GM18858 (cell line): ENCODE data around the gene ADAMTSL3.

Source experiments
- ATAC-seq: cut with Tn5 transposase; IDR thresholded peaks from one replicate; pipeline ENCODE4 v1.9.1; 2021; ENCODE audit not compliant: unreplicated experiment

ADAMTSL3 gene

GRCh38 chr15:83830381-83830780, 176.5 kb downstream of the ADAMTSL3 start:
- no peak for ATAC-seq

DNA sequence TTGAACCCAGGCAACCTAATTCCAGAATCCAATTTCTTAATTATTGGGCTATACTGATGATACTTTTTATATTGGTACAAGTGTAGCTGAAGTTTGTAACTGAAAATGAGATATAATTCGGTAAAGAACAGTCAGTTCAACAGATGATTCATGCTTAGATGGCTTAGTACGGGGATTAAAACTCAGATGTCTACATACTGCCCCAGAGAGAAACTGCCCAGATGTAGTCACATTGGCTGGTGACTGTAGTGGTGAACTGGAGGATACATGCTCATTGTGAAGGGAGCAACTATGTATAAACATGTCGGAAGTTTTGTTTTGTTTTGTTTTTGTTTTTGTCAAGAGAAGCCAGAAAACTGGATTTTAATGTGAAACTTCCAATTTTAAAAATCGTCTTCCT, 179.6 kb downstream of the ADAMTSL3 start:
- no peak for ATAC-seq

DNA sequence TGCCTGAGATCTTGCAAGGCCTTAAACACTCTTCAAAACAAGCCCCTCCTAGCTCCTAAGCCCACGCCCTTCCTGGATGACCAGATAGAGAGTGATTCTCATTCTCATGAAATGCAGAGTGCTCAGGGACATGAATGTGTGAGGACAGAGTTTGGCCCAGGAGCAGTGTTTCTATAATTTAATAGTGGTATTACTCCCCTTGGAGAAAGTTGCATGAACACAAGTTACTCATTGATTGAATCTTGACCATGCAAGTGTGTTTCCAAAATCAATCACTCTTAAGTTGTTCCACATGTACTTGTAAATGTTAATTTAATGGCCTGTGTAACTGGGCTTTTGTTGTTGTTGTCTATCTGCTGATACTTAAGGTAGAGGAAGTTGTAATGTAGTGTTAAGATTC, 181.6 kb downstream of the ADAMTSL3 start:
- ATAC-seq, result no peak

DNA sequence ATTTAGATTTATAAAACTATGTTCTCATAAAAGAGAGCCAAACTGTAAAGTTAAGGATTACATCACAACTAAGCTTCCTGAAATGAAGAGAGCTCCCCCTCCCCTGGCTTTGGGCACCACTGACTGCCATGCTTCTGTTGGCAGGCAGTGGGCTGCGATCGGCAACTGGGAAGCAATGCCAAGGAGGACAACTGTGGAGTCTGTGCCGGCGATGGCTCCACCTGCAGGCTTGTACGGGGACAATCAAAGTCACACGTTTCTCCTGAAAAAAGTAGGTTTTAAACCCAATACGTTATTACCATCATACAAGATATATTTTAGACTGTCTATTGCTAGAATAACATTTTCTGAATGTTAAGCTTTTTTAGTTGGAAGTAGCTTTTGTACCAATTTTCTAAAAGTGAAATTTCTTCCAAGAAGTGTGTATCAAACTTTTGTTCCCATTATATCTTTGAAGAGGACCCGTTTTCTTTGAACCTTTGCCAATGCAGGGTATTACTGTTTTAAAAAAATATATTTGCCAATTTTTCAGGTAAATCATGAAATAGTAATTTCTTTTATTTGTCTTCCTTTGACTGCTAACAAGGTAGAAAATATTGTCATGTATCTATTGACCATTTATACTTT, 184.1 kb downstream of the ADAMTSL3 start:
- no peak for ATAC-seq

DNA sequence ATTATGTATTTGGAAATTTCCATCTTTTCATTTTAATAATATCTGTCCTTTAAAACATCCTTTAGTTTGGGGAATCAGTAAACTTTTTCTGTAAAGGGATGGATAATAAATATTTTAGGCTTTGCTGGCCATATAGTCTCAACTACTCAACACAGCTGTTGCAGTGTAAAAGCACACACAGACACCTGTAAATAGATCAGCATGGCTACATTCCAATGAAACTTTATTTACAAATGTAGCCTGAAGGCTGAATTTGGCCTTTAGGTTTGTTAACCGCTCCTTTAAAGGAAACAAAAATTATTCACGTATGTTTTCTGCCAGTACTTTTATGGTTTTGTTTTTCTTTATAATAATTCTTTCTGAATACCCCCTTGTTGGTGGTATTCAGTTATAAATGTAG, 184.8 kb downstream of the ADAMTSL3 start:
- ATAC-seq, result no peak

- no peak for ATAC-seq
Observed at GRCh38 chr15:83842281-83842680, 188.4 kb downstream of the ADAMTSL3 start.

- no peak for ATAC-seq
Observed at GRCh38 chr15:83843471-83843871, 189.5 kb downstream of the ADAMTSL3 start.

DNA sequence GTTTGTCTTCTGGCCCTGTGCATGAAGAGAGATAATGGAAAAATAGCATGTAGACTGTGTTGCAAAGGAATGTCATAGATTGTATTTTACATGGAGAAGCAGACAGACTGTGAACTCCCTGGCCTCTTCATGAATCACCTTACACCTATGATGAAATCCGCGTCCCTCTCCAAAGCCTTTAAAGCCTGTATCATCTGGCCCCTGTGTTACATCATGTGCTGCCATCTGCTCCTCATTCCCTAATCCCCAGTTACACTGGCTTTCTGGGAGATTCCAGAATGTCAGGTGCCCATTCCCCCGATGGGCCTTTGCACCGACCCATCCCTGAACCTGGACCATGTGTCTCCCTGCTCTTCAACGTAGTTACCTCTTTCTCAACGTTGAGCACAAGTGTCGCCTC, 190.8 kb downstream of the ADAMTSL3 start:
- ATAC-seq, result no peak

DNA sequence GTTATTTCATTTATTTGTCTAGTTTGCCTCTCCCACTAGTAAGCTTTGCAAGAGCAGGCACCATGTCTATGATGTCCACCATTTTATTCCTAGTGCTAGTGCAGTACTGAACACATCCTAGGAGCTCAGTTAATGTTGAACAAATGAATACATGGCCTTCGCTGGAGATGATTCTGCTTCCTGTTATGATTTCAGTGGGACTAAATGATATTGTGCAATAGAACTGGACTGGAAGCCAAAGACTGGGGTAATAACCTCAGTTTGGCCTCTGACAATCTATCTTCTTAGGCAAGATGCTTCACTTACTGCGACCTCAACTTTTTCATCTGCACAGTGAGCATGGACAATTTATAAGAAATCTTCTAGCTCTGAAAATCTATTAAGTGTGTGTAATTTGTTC, 191.3 kb downstream of the ADAMTSL3 start:
- no peak for ATAC-seq

- no peak for ATAC-seq
Observed at GRCh38 chr15:83846847-83847246, 192.9 kb downstream of the ADAMTSL3 start.

GRCh38 chr15:83848315-83849050, 194.6 kb downstream of the ADAMTSL3 start:
- ATAC-seq, result no peak

GRCh38 chr15:83850015-83850414, 196.1 kb downstream of the ADAMTSL3 start:
- ATAC-seq, result no peak

DNA sequence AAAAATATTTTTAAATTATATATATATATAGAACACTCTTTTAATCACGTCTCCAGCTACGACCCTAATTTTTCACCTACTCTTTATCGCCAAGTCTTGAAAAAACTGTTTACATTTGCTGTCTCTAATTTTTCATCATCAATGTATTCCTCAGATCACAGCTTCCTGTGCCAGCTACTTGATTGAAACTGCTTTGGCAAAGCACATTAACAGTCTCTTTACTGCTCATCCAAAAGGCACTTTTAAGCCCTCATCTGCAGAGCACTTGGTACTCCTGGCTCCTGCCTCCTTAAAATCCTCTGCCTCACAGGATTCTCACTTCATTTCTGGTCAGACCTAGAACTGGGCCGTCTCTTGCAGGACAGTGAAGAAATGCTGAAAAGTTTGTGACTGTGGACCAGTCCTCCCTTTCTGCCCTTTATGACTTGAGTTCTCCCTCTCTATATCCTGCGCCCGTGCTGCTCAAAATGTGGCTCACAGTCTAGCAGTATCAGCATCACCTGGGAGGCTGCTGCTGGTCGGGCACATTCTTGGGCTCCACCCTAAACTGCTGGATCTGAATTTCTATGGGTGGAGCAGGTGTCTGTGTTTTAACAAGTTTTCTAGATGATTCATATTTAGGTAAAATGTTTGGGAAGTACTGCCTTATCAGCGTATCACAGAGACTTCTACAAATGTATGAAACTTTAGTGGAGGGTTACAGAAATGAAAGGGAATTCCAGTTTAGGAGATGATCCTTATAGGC, 196.8 kb downstream of the ADAMTSL3 start:
- no peak for ATAC-seq

- ATAC-seq, result no peak
Observed at GRCh38 chr15:83853232-83853631, 199.3 kb downstream of the ADAMTSL3 start.

DNA sequence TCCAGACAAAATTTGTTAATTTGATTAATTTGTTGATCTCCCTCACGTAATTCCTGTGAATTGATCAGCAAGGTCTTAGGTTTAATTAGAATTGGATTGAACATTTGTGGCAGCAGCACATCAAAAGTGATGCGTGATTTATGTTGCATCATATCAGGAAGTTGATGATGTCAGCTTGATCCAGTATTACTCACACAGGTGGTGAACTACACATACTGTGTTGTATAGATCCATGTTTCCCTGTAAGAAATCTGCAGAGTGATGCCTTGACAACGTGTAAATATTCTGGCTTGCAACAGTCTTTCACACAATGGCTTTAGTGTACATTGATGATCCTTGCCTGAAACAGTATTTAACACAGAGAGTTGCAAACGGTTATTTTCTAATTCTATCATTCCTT, 200.4 kb downstream of the ADAMTSL3 start:
- ATAC-seq, result no peak

GRCh38 chr15:83854950-83855707, 201.2 kb downstream of the ADAMTSL3 start:
- ATAC-seq, result no peak

DNA sequence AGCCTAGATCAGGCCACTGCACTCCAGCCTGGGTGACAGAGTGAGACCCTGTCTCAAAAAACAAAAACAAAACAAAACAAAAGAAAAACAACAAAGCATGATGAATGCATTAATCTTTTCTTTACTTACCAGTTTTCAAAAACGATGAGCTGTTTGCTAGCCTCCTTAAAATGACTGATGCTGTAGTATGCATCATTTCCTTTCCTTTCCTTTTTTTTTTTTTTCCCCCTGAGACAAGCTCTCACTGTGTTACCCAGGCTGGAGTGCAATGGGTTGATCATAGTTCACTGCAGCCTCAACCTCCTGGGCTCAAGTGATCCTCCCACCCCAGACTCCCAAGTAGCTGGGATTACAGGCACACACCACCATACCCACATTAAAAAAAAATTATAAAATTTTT, 202.0 kb downstream of the ADAMTSL3 start:
- ATAC-seq, result no peak

DNA sequence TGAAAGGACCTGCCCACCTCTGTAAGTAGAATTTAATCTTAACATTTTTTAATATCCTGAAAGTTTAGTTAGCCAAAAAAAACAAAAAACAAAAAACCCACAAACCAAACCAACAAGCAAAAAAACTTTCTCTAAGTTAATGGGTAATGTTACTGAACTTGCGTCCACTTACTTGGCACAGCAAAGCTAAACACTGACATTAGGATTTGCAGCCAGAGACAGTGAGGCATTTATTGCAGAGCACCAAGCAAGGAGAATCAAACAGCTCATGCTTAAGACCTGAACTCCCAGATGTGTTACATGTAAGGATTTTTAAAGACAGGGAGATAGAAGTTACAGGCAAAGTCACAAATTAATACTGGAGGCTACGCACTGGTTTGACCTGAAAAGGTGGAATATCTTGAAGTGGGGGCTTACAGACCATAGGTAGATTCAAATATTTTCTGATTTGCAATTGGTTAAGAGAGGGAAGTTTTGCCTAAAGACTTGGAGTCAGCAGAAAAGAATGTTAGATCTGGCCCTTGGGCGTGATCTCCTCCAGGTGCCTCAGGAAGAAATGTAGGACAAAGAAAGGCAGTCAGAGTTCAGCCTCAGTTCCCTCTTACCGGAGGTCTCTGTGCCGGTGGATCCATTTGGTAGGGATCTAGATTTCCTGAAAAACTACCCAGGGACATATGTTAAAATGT, 205.0 kb downstream of the ADAMTSL3 start:
- ATAC-seq, result no peak

DNA sequence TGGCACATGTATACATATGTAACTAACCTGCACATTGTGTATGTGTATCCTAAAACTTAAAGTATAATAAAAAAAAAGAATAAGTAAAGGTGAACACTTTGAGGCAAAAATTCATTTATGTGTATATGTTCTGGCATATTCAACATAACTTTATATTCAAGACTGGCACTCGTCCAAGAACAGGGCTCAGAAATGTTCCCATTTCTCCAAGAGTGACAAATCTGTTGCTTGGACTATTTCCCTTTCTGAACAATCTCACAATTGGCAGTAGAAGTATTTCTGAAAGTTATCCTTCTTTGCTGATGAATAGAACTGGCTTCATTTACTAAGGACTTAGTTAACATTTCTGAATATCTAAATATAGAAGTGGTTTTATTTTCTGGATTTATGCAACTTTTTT, 212.8 kb downstream of the ADAMTSL3 start:
- no peak for ATAC-seq

GRCh38 chr15:83869341-83869740, 215.4 kb downstream of the ADAMTSL3 start:
- ATAC-seq, result no peak
